T follicular helper cell (primary cell): ENCODE results near the gene C7orf25.

Experiments
- DNase-seq: peaks from one replicate; pipeline ENCODE4 v3.0.0-alpha.2; 2020; ENCODE audit warnings: low read depth

The C7orf25 gene

DNA sequence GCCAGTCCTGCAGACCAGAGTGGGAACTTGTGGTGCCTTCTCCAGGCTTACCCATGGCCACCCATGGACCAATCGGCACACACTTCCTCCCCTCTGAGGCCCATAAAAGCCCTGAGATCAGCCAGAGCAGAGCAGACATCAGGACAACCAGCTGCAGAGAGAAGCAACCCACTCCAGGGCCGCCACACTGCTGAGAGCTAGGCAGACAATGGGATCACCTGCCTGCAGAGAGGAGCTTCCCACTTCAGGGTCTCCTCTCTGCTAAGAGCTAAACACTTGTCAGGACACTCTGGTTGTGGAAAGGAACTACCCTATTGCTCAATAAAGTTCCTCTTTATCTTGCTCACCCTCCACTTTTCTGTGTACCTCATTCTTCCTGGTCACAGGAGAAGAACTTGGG, 34.0 kb downstream of the C7orf25 start:
- no peak for DNase-seq

DNA sequence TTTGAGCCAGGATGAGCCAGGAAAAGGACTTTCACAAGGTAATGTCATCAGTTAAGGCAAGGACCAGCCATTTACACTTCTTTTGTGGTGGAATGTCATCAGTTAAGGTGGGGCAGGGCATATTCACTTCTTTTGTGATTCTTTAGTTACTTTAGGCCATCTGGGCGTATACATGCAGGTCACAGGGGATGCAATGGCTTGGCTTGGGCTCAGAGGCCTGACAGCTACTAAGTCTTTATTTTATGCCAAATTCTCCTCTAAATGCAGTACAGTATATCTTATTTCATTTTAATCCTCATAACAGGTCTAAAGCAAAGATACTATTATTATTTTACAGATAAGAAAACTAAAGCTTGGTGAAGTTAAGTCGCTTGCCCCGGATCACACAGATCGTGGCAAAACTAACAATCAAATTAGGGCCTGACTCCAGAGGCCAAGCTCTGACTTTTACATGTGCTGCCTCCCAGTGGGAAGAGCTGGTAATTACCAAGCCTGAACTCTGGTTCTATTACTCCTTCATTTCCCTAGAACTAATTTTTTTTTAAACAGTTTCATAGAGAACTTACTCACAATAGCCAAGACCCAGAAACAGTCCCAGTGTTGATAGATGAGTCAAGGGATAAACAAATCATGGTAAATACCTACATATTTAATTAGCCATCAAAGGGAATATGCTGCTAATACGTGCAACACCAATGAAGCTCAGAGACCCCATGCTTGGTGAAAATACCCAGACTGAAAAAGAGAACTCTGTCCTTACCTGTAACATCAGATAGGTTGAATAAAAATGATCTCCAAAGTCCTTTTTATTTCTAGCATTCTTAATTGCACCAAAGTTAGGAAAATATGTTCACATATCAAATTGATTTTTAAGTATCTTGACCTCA, 35.4 kb downstream of the C7orf25 start:
- DNase-seq = peak; percentile 27

DNA sequence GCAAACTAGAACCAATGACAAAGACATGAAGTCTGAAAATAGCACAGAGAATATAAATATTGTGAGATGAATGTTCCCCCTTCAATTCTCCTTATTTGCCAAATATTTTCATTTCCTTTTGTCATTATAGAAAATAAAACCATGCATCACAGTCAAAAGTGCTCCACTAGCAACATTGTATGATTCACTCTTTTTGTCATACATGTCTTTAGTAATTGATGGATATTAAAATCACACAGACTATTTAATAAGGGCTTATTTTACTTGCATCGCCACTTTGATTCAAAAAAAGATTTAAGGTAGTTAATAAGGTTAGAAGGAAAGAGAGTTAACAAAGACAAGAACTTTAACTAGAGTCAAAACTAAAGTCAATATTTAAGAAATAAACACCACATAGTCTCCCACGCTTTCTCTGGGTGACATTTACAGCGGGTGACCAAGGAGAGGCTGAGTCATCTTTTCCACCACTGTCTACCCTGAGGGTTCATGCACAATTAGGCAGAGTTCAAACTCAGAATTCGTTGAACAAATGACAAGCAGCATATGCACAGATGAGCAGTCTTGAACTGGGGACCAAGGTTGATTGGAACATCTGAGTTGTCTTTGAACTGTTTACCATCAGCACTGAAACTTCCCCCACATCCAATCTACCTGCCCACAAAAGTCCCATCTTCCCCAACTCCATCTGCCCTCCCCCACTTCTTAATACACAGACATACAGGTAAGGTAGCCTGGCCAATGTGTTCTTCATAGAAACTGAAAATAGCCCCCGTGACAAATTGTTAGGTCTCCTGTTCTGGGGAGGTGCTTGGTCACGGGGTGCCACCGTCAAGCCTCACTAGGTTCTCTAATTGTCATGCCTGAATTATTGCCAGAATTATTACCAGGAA, 42.5 kb downstream of the C7orf25 start:
- DNase-seq = no peak

DNA sequence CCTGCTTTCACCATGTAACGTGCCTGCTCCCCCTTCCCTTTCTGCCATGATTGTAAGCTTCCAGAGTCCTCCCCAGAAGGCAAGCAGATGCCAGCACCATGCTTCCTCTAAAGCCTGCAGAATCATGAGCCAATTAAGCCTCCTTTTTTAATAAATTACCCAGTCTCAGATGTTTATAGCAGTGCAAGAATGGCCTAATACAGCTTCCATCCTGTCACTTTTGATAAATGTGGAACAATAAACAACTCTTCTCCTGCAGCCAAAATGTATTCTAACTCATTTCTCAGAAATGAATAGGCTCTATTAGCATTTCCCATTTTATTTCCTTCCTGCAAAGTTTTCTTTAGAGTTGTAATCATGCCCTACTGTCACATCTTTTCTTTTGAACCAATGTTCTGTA, 43.4 kb downstream of the C7orf25 start:
- no peak for DNase-seq
